Cerebellar nuclear complex (tissue), 1 donor: ENCODE measurements around the gene GSG1.

Experiments
- DNase-seq, 2 experiments: peaks; one replicate each; lab custom pipeline; 2025; lab: John Stamatoyannopoulos, UW

Gene GSG1

GRCh38 chr12:13103391-13104033 is at the start of gene GSG1:
TSS of gene GSG1 (minus strand) at chr12:13103667. CDS start at chr12:13103512, 155 bp downstream.
- no peak for DNase-seq

- no peak for DNase-seq
Measured at GRCh38 chr12:13153180-13153579, 49.7 kb upstream of the GSG1 start.

GRCh38 chr12:13152756-13153155 is 49.3 kb upstream of the GSG1 start:
- no peak for DNase-seq

- DNase-seq: no peak
Measured at GRCh38 chr12:13152281-13152680, 48.8 kb upstream of the GSG1 start.

- no peak for DNase-seq
Measured at GRCh38 chr12:13149411-13149810, 45.9 kb upstream of the GSG1 start.

- no peak for DNase-seq
Measured at GRCh38 chr12:13148485-13148847, 45.0 kb upstream of the GSG1 start.

GRCh38 chr12:13147688-13148484 is 44.4 kb upstream of the GSG1 start:
- no peak for DNase-seq

GRCh38 chr12:13146336-13146938 is 43.0 kb upstream of the GSG1 start:
- no peak for DNase-seq

GRCh38 chr12:13144266-13144828 is 40.9 kb upstream of the GSG1 start:
- no peak for DNase-seq

GRCh38 chr12:13142747-13143146 is 39.3 kb upstream of the GSG1 start:
- DNase-seq: no peak

- DNase-seq: no peak
Measured at GRCh38 chr12:13141686-13142085, 38.2 kb upstream of the GSG1 start.

GRCh38 chr12:13135371-13136178 is 32.1 kb upstream of the GSG1 start:
- DNase-seq: no peak

- no peak for DNase-seq
Measured at GRCh38 chr12:13133886-13134285, 30.4 kb upstream of the GSG1 start.

- no peak for DNase-seq
Measured at GRCh38 chr12:13130981-13131380, 27.5 kb upstream of the GSG1 start.

GRCh38 chr12:13128291-13128965 is 25.0 kb upstream of the GSG1 start:
- no peak for DNase-seq

- no peak for DNase-seq
Measured at GRCh38 chr12:13127444-13127843, 24.0 kb upstream of the GSG1 start.

- no peak for DNase-seq
Measured at GRCh38 chr12:13126494-13126893, 23.0 kb upstream of the GSG1 start.

GRCh38 chr12:13125996-13126395 is 22.5 kb upstream of the GSG1 start:
- no peak for DNase-seq

- no peak for DNase-seq
Measured at GRCh38 chr12:13124656-13125505, 21.4 kb upstream of the GSG1 start.

- no peak for DNase-seq
Measured at GRCh38 chr12:13121568-13121967, 18.1 kb upstream of the GSG1 start.

- no peak for DNase-seq
Measured at GRCh38 chr12:13120413-13120812, 16.9 kb upstream of the GSG1 start.
